Urinary bladder (tissue), 4 donors: ENCODE measurements around the gene THUMPD1. TPM values are rescaled to one million over a fixed set of nuclear protein-coding genes. Genes with fewer than 3 reads are reported as not detected.
A peak's percentile ranks its signal among the peaks of the same experiment; 100 is the strongest.
"Not testable (repeated sequence)": the region's sequence is repeated elsewhere in the genome, so short reads cannot be mapped to it uniquely, and the experiment has no call there.

ENCODE experiments used
- DNase-seq: peaks from one replicate; pipeline ENCODE4 v3.0.0-alpha.2; 2015; ENCODE audit errors: extremely low spot score
- H3K27ac ChIP-seq: one replicate; pipeline ENCODE4 v1.5.1; 2013; ENCODE audit warnings: low read depth, mild to moderate bottlenecking, moderate library complexity
- H3K36me3 ChIP-seq: one replicate; pipeline ENCODE4 v1.6.1; 2013; ENCODE audit warnings: mild to moderate bottlenecking, moderate library complexity; ENCODE audit not compliant: insufficient read depth
- H3K4me1 ChIP-seq: one replicate; pipeline ENCODE4 v1.6.1; 2013; ENCODE audit warnings: mild to moderate bottlenecking, moderate library complexity; ENCODE audit not compliant: insufficient read depth
- H3K4me3 ChIP-seq: one replicate; pipeline ENCODE4 v1.5.1; 2013; ENCODE audit warnings: low read depth, low read length
- WGBS: extraction: QIAGEN DNeasy Blood & Tissue Kit; methylation state at CpG from one replicate; pipeline ENCODE4 v1.1.7; 2013; 5-methylcytosine and 5-hydroxymethylcytosine counted together
- polyA plus RNA-seq: library from polyadenylated mRNA; stranded (reverse); fragments of 200-250 nt; gene quantifications from one replicate; pipeline ENCODE4 v1.2.3, GENCODE V29; 2013
- total RNA-seq: library from RNA; depleted of rRNA; stranded (reverse); fragments of >200 nt; gene quantifications from one replicate; pipeline ENCODE4 v1.2.3, GENCODE V29; 2014
- donor health status: healthy with polysubstance abuse.
- donor health status: healthy.

The THUMPD1 gene
- total and polyA plus RNA-seq, 2 donors, result 44.4 to 74.9 TPM

GRCh38 chr16:20740901-20741521 is 607 bp downstream of the THUMPD1 start:
- DNase-seq, result peak; percentile 50
- no peaks in the 10 kb centered on the region for H3K4me1 ChIP-seq
- peak overlapping the region; percentile 89 for H3K4me3 ChIP-seq
- H3K36me3 ChIP-seq, result peaks cover 8% of the 10 kb centered on the region
- WGBS, result under 1% methylated on average over 36 of the region's 36 CpGs
- H3K27ac ChIP-seq, result peak overlapping the region; percentile 93

- H3K36me3 ChIP-seq, result peaks cover 9% of the 10 kb centered on the region
- 48% methylated on average over 11 of the region's 11 CpGs for WGBS
- H3K27ac ChIP-seq, result no peak overlapping the region
- H3K4me3 ChIP-seq, result peak overlapping the region; percentile 89
- no peaks in the 10 kb centered on the region for H3K4me1 ChIP-seq
- no peak for DNase-seq
Observed at GRCh38 chr16:20740007-20740883, 1.4 kb downstream of the THUMPD1 start.

- DNase-seq, result no peak
- Histone ChIP-seq H3K4me3 (no peak overlapping the region), H3K36me3 (peaks cover 13% of the 10 kb centered on the region), H3K27ac (no peak overlapping the region), H3K4me1 (no peaks in the 10 kb centered on the region)
- 73% methylated on average over 1 of the region's 1 CpG for WGBS
Observed at GRCh38 chr16:20735490-20735889, 6.1 kb downstream of the THUMPD1 start.

- no peak overlapping the region for H3K27ac ChIP-seq
- no peaks in the 10 kb centered on the region for H3K4me1 ChIP-seq
- DNase-seq, result no peak
- no peak overlapping the region for H3K4me3 ChIP-seq
- WGBS, result 64% methylated on average over 3 of the region's 3 CpGs
- H3K36me3 ChIP-seq, result peaks cover 13% of the 10 kb centered on the region
Observed at GRCh38 chr16:20734782-20735181, 6.8 kb downstream of the THUMPD1 start.

- no peak overlapping the region for H3K27ac ChIP-seq
- WGBS, result 73% methylated on average over 3 of the region's 3 CpGs
- H3K4me3 ChIP-seq, result no peak overlapping the region
- H3K36me3 ChIP-seq, result peaks cover 13% of the 10 kb centered on the region
- no peak for DNase-seq
- no peaks in the 10 kb centered on the region for H3K4me1 ChIP-seq
Observed at GRCh38 chr16:20734056-20734455, 7.6 kb downstream of the THUMPD1 start.

- no peaks in the 10 kb centered on the region for H3K4me1 ChIP-seq
- no peak overlapping the region for H3K27ac ChIP-seq
- no peak overlapping the region for H3K4me3 ChIP-seq
- no peak for DNase-seq
- no peaks in the 10 kb centered on the region for H3K36me3 ChIP-seq
- WGBS, result 78% methylated on average over 3 of the region's 3 CpGs
Observed at GRCh38 chr16:20729141-20729540, 12.5 kb downstream of the THUMPD1 start.

GRCh38 chr16:20727181-20727580 is 14.4 kb downstream of the THUMPD1 start:
- Histone ChIP-seq H3K27ac (no peak overlapping the region), H3K4me1 (no peaks in the 10 kb centered on the region), H3K4me3 (no peak overlapping the region), H3K36me3 (no peaks in the 10 kb centered on the region)
- 79% methylated on average over 3 of the region's 3 CpGs for WGBS
- no peak for DNase-seq

- Histone ChIP-seq H3K27ac (no peak overlapping the region), H3K4me1 (no peaks in the 10 kb centered on the region), H3K4me3 (no peak overlapping the region), H3K36me3 (no peaks in the 10 kb centered on the region)
- DNase-seq, result no peak
Observed at GRCh38 chr16:20726661-20727060, 15.0 kb downstream of the THUMPD1 start.

GRCh38 chr16:20720251-20720650 is 21.4 kb downstream of the THUMPD1 start:
- H3K36me3 ChIP-seq, result no peaks in the 10 kb centered on the region
- DNase-seq, result no peak
- no peak overlapping the region for H3K27ac ChIP-seq
- no peak overlapping the region for H3K4me3 ChIP-seq
- H3K4me1 ChIP-seq, result no peaks in the 10 kb centered on the region
- WGBS, result 92% methylated on average over 4 of the region's 4 CpGs

- not testable (repeated sequence) for H3K4me1 ChIP-seq, H3K27ac ChIP-seq, H3K36me3 ChIP-seq, DNase-seq, H3K4me3 ChIP-seq
Observed at GRCh38 chr16:20717718-20718117, 23.9 kb downstream of the THUMPD1 start.

- H3K27ac ChIP-seq, result no peak overlapping the region
- no peaks in the 10 kb centered on the region for H3K36me3 ChIP-seq
- H3K4me3 ChIP-seq, result no peak overlapping the region
- WGBS, result 68% methylated on average over 7 of the region's 7 CpGs
- no peak for DNase-seq
- no peaks in the 10 kb centered on the region for H3K4me1 ChIP-seq
Observed at GRCh38 chr16:20711277-20711911, 30.2 kb downstream of the THUMPD1 start.

GRCh38 chr16:20708129-20708528 is 33.5 kb downstream of the THUMPD1 start:
- not testable (repeated sequence) for H3K4me1 ChIP-seq, H3K36me3 ChIP-seq, H3K4me3 ChIP-seq, DNase-seq, H3K27ac ChIP-seq
- WGBS, result 27% methylated on average over 3 of the region's 3 CpGs

GRCh38 chr16:20707461-20707860 is 34.2 kb downstream of the THUMPD1 start:
- no peaks in the 10 kb centered on the region for H3K4me1 ChIP-seq
- no peak overlapping the region for H3K4me3 ChIP-seq
- H3K36me3 ChIP-seq, result no peaks in the 10 kb centered on the region
- no peak for DNase-seq
- H3K27ac ChIP-seq, result no peak overlapping the region
- WGBS, result 90% methylated on average over 2 of the region's 2 CpGs

GRCh38 chr16:20705972-20706371 is 35.6 kb downstream of the THUMPD1 start:
- H3K4me3 ChIP-seq, DNase-seq, H3K36me3 ChIP-seq, H3K4me1 ChIP-seq, H3K27ac ChIP-seq: not testable (repeated sequence)
- 77% methylated on average over 1 of the region's 1 CpG for WGBS
